Left ventricle myocardium inferior (tissue), 1 donor: Measurements from ENCODE around the gene L3MBTL4. TPM values are rescaled to one million over a fixed set of nuclear protein-coding genes. Genes with fewer than 3 reads are reported as not detected.

Experiments
- DNase-seq: peaks from one replicate; pipeline ENCODE4 v3.0.0-alpha.2; 2020
- H3K27ac ChIP-seq: fragments of 200-600 bp; replicated peaks from 2 replicates; pipeline ENCODE4 v1.8.0; 2021
- H3K27me3 ChIP-seq: fragments of 200-600 bp; 2 replicates; pipeline ENCODE4 v1.8.0; 2021; ENCODE audit warnings: low read depth
- H3K36me3 ChIP-seq: fragments of 200-600 bp; 2 replicates; pipeline ENCODE4 v1.8.0; 2021
- H3K4me1 ChIP-seq: fragments of 200-600 bp; 2 replicates; pipeline ENCODE4 v1.8.0; 2021
- H3K4me3 ChIP-seq: fragments of 200-600 bp; 2 replicates; pipeline ENCODE4 v1.8.0; 2021; ENCODE audit warnings: mild to moderate bottlenecking, moderate library complexity
- H3K9me3 ChIP-seq: fragments of 200-600 bp; replicated peaks from 2 replicates; pipeline ENCODE4 v1.8.0; 2021
- intact Hi-C: fragments of 100-400 bp; cut with micrococcal nuclease; formaldehyde crosslinking; loops from one replicate; pipeline ENCODE4 v1.11.0; 2022
- total RNA-seq: library from RNA; stranded (reverse); fragmentation: NEBNext Ultra II Directional; extraction: Animal tissue kit (Norgen Biotek cat#: 25700); gene quantifications from one replicate; pipeline ENCODE4 v1.2.1, GENCODE V29; 2021
- TF ChIP-seq, protein P1 (sequence below): fragments of 200-600 bp; IDR thresholded peaks from 2 replicates; pipeline ENCODE4 v1.8.0; 2021; ENCODE audit warnings: antibody characterized with exemption, mild to moderate bottlenecking, borderline replicate concordance
- donor health status: DM: no; HTN: yes; CAD: no; lungs with severe emphysema.

Gene L3MBTL4
- total RNA-seq, 1 donor from 2014 or later, result 3.5 TPM

DNA sequence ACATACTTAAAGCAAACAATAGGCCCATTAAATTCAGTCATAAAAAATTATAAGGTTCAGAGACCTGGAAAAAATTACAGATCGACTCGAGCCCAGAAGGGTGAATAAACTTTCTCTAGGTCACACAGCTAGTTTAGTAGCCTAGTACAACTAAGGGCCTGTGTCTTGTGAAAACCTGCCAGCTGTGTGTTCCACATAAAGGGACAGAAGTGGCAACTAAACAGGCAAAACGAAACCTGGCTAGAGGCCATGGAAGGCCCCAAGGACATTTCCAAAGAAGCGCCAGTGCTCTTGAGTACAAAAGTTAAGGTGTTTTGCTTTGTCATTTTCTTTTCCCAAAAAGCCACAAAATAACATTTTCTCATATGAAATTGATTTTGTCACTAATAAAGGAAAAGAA lies 164.9 kb downstream of the L3MBTL4 start:
- H3K36me3 ChIP-seq, result no peaks in the 10 kb centered on the region
- peaks cover 4% of the 10 kb centered on the region for H3K4me1 ChIP-seq
- TF ChIP-seq, protein P1, sequence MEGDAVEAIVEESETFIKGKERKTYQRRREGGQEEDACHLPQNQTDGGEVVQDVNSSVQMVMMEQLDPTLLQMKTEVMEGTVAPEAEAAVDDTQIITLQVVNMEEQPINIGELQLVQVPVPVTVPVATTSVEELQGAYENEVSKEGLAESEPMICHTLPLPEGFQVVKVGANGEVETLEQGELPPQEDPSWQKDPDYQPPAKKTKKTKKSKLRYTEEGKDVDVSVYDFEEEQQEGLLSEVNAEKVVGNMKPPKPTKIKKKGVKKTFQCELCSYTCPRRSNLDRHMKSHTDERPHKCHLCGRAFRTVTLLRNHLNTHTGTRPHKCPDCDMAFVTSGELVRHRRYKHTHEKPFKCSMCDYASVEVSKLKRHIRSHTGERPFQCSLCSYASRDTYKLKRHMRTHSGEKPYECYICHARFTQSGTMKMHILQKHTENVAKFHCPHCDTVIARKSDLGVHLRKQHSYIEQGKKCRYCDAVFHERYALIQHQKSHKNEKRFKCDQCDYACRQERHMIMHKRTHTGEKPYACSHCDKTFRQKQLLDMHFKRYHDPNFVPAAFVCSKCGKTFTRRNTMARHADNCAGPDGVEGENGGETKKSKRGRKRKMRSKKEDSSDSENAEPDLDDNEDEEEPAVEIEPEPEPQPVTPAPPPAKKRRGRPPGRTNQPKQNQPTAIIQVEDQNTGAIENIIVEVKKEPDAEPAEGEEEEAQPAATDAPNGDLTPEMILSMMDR, result no peak
- H3K27ac ChIP-seq, result no peak overlapping the region
- H3K9me3 ChIP-seq, result no peaks in the 10 kb centered on the region
- no peak overlapping the region for H3K4me3 ChIP-seq
- intact Hi-C loops, result no loop called here
- no peaks in the 10 kb centered on the region for H3K27me3 ChIP-seq
- no peak for DNase-seq

DNA sequence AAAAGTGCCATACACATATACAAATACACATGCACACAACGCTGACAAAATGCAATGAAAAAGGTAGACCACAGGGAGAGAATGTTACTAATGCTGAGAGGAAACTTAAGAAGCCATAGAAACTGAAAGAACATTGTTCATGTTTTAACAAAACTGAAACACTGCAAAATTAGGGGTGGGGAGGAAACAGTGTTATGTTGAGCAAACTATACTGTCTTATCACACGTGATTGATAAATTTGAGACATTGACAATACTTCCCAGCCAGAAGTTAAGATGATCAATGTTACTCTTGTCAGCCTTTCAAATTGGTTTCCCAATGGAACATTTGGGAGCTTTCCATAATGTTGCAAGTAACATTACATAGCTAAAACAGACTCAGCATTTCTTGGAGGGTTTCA lies 165.5 kb downstream of the L3MBTL4 start:
- Histone ChIP-seq H3K27me3 (no peaks in the 10 kb centered on the region), H3K36me3 (no peaks in the 10 kb centered on the region), H3K4me3 (no peak overlapping the region), H3K4me1 (no peaks in the 10 kb centered on the region), H3K27ac (no peak overlapping the region), H3K9me3 (no peaks in the 10 kb centered on the region)
- DNase-seq, result no peak
- TF ChIP-seq, protein P1, result no peak
- intact Hi-C loops, result no loop called here

DNA sequence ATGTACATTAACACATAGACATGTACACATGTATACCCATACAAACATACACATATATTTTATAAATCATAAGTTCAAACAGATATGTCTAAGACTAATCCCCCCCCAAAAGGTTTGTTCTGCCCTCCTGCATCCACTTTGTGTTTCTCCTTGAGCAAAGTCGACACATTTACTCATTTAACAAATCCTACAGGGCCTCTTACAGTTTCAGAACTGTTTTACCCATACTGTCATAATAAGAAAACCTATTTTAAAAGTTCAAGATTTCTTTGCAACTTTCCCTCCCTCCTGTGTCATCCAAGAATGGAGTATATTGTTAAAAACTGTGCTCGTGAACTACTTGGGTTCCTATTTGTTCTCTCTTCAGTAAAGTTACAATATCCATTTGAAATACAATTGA lies 166.7 kb downstream of the L3MBTL4 start:
- TF ChIP-seq, protein P1, result no peak
- no peak for DNase-seq
- intact Hi-C loops, result no loop called here
- no peak overlapping the region for H3K27ac ChIP-seq
- no peaks in the 10 kb centered on the region for H3K27me3 ChIP-seq
- H3K36me3 ChIP-seq, result no peaks in the 10 kb centered on the region
- H3K9me3 ChIP-seq, result no peaks in the 10 kb centered on the region
- no peak overlapping the region for H3K4me3 ChIP-seq
- H3K4me1 ChIP-seq, result no peaks in the 10 kb centered on the region

DNA sequence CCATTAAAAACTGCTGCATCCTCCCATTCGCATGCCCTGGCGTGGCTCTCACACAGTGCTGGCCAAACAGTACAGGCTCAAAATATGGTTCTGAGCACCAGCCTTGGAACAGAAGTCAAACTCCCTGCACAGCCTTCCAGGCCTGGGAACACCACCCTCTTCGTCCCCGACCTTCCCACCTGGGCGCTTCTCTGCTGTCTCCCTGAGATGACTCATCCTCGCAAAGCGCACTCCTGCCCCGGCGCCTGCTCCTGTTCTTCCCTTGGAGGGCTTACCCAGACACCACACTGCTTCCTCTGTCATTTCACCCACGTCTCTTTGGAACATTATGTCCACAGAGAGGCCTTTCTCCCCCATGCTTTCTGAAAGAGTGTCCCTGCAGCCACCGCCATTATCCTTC lies 172.7 kb downstream of the L3MBTL4 start:
- H3K27me3 ChIP-seq, result no peaks in the 10 kb centered on the region
- no peaks in the 10 kb centered on the region for H3K36me3 ChIP-seq
- DNase-seq, result no peak
- TF ChIP-seq, protein P1, result no peak
- H3K4me3 ChIP-seq, result no peak overlapping the region
- H3K4me1 ChIP-seq, result no peaks in the 10 kb centered on the region
- intact Hi-C loops, result no loop called here
- no peak overlapping the region for H3K27ac ChIP-seq
- no peaks in the 10 kb centered on the region for H3K9me3 ChIP-seq

DNA sequence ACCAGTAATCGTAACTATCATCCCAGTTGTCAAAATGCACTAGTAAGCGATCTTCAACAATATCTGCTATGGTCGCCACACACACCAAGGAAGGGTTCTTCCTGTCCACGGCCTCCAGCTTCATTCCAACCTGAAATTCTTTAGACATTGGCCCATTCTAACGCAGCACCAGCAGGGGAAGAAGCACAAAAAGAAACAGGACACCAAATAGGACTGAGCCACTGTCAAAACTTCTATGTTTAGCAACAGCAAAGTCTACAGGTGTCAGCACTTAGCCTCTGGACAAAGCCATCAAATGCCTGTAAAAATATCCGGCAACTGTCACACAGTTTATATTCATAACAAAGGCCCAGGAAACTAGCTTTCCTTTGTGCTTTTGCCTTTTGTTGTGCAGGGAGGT lies 175.0 kb downstream of the L3MBTL4 start:
- no peaks in the 10 kb centered on the region for H3K9me3 ChIP-seq
- H3K27me3 ChIP-seq, result no peaks in the 10 kb centered on the region
- TF ChIP-seq, protein P1, result peak; percentile 8
- no peaks in the 10 kb centered on the region for H3K4me1 ChIP-seq
- H3K36me3 ChIP-seq, result no peaks in the 10 kb centered on the region
- H3K27ac ChIP-seq, result no peak overlapping the region
- no peak for DNase-seq
- no peak overlapping the region for H3K4me3 ChIP-seq
- intact Hi-C loops, result no loop called here

DNA sequence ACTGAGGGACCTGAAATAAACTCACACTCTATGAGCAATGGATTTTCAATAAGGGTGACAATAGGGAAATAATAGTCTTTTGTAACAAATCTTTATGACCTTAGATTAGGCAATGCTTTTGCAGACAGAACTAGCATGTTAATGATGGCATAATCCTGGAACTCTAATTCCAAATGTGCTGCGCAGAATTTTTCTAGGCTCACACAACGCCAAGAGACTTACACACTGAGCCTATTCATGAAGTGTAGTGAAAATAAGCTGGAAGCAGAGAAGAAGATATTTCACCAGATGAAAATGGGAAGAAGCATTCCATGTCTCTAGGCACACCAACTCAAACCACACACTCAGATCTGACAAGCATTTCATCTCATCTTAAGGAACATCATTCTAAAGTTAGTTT lies 178.5 kb downstream of the L3MBTL4 start:
- Histone ChIP-seq H3K27ac (no peak overlapping the region), H3K9me3 (no peaks in the 10 kb centered on the region), H3K36me3 (no peaks in the 10 kb centered on the region), H3K4me3 (no peak overlapping the region), H3K27me3 (no peaks in the 10 kb centered on the region), H3K4me1 (no peaks in the 10 kb centered on the region)
- TF ChIP-seq, protein P1, result no peak
- DNase-seq, result no peak
- intact Hi-C loops, result no loop called here
